Keratinocyte (primary cell): ENCODE results near the gene NCF2. TPM values are rescaled to one million over a fixed set of nuclear protein-coding genes. Genes with fewer than 3 reads are reported as not detected.

ENCODE experiments used
- DNase-seq: peaks from one replicate; pipeline ENCODE4 v3.0.0-alpha.2; 2011; ENCODE audit warnings: low read depth, missing footprints, low spot score
- FAIRE-seq: peaks from 2 replicates; lab custom pipeline; 2011; peaks lifted over from hg19 to GRCh38; lab: Jason Lieb, UNC
- H2AFZ ChIP-seq: 2 replicates; pipeline ENCODE4 v1.6.0; 2012; ENCODE audit warnings: low read length, control low read depth, inconsistent platforms; ENCODE audit not compliant: control insufficient read depth
- H3K27ac ChIP-seq: 2 replicates; pipeline ENCODE4 v1.5.1; 2011; ENCODE audit warnings: low read length; ENCODE audit not compliant: control insufficient read depth, insufficient read depth
- H3K27me3 ChIP-seq: 3 replicates; pipeline ENCODE4 v1.6.0; 2011; ENCODE audit warnings: low read length; ENCODE audit not compliant: control insufficient read depth, insufficient read depth; ENCODE audit errors: extremely low read depth
- H3K36me3 ChIP-seq, 2 experiments: 2 replicates in 1 of 2; 3 replicates in 1 of 2; pipeline ENCODE4 v1.5.1; 2011; ENCODE audit warnings: low read length in 2 of 2, mild to moderate bottlenecking in 1 of 2; ENCODE audit not compliant: control insufficient read depth in 2 of 2, insufficient read depth in 2 of 2; ENCODE audit errors: extremely low read depth in 1 of 2
- H3K4me1 ChIP-seq: 3 replicates; pipeline ENCODE4 v1.5.1; 2011; ENCODE audit warnings: low read length; ENCODE audit not compliant: control insufficient read depth, insufficient read depth; ENCODE audit errors: extremely low read depth
- H3K4me2 ChIP-seq: 3 replicates; pipeline ENCODE4 v1.6.0; 2011; ENCODE audit warnings: low read depth, low read length; ENCODE audit not compliant: control insufficient read depth, insufficient read depth; ENCODE audit errors: extremely low read depth
- H3K4me3 ChIP-seq, 3 experiments: fragments of 200-600 bp in 1 of 3; sonication (generic) in 1 of 3; 2 replicates in 2 of 3; 3 replicates in 1 of 3; pipeline ENCODE4 v1.5.1; 2011 to 2016; ENCODE audit warnings: low read length in 3 of 3, mild to moderate bottlenecking in 3 of 3, control low read depth in 2 of 3, inconsistent platforms in 1 of 3, low read depth in 1 of 3, mixed read lengths in 1 of 3, mixed run types in 1 of 3, moderate library complexity in 1 of 3; ENCODE audit not compliant: control insufficient read depth in 2 of 3, insufficient read depth in 2 of 3; ENCODE audit errors: extremely low read depth in 1 of 3
- H3K79me2 ChIP-seq: 2 replicates; pipeline ENCODE4 v1.6.0; 2012; ENCODE audit warnings: low read length; ENCODE audit not compliant: control insufficient read depth, insufficient read depth
- H3K9ac ChIP-seq: 3 replicates; pipeline ENCODE4 v1.6.0; 2011; ENCODE audit warnings: low read length; ENCODE audit not compliant: control insufficient read depth, insufficient read depth; ENCODE audit errors: extremely low read depth
- H3K9me1 ChIP-seq: 3 replicates; pipeline ENCODE4 v1.6.0; 2011; ENCODE audit warnings: low read length; ENCODE audit not compliant: control insufficient read depth, insufficient read depth; ENCODE audit errors: extremely low read depth
- H3K9me3 ChIP-seq: 2 replicates; pipeline ENCODE4 v1.5.1; 2012; ENCODE audit warnings: low read depth, low read length; ENCODE audit not compliant: control insufficient read depth
- H4K20me1 ChIP-seq: 3 replicates; pipeline ENCODE4 v1.6.0; 2011; ENCODE audit warnings: low read length; ENCODE audit not compliant: control insufficient read depth, insufficient read depth; ENCODE audit errors: extremely low read depth
- CTCF ChIP-seq, 3 experiments: IDR thresholded peaks in 1 of 3; conservative IDR thresholded peaks in 1 of 3; optimal IDR thresholded peaks in 1 of 3; 2 replicates in 2 of 3; 3 replicates in 1 of 3; pipeline versions ENCODE3 to v1.5.1; 2011; ENCODE audit warnings: low read length in 3 of 3, mild to moderate bottlenecking in 3 of 3, moderate library complexity in 2 of 3, control low read depth in 1 of 3, inconsistent platforms in 1 of 3; ENCODE audit not compliant: insufficient read depth in 2 of 3; ENCODE audit errors: extremely low read depth in 1 of 3
- EZH2 ChIP-seq: IDR thresholded peaks from one replicate; pipeline ENCODE4 v1.6.1; 2012; ENCODE audit warnings: inconsistent platforms, mild to moderate bottlenecking, low read length, moderate library complexity
- dilution Hi-C: fragments of 300-500 bp; cut with MboI; formaldehyde crosslinking; loops from one replicate; pipeline ENCODE4 v1.7.0; 2020; ENCODE audit warnings: low sequenced_read_pairs; ENCODE audit not compliant: extremely low pct_ligation_motif_present
- polyA plus RNA-seq, 5 experiments: library from polyadenylated mRNA; depleted of rRNA in 3 of 5; stranded (reverse) in 3 of 5; stranded (forward) in 1 of 5; unstranded in 1 of 5; fragments of >200 nt; gene quantifications; 1 replicate in 1 of 5; 2 replicates in 3 of 5; 3 replicates in 1 of 5; pipeline versions ENCODE4 v1.2.1 to v1.2.3, GENCODE V29; 2011 to 2012; ENCODE audit warnings: missing spikeins in 2 of 5, low read depth in 1 of 5, low replicate concordance in 1 of 5

The NCF2 gene
- polyA plus RNA-seq, 1 donor (not counting 4 experiments of a cell fraction or from before 2014, with no cell fraction given) = 9.2 TPM

DNA sequence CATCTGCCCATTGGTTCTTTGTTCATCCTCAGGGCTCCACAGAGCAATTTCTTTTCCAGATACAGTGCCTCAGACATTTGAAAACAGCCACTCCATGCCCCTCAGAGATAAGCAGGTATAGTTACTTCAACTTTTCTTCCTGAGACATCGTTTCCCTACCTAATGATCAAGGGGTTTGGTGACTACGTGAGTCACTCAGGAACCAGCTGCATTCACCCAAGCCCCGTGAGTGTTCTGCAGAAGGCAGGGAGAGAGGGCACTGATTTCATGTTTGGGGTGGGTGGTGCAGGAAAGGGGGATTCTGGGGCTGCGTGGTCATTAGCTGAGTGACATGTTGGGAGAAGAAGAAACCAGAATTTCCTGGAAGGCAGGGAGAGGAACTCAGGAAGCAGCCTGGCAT lies 25.0 kb downstream of the NCF2 start:
- Histone ChIP-seq H3K4me1 (peaks cover 12% of the 10 kb centered on the region), H3K9me3 (no peaks in the 10 kb centered on the region), H3K4me2 (no peak overlapping the region), H3K9me1 (no peaks in the 10 kb centered on the region), H3K36me3 (peaks cover 0 to 3% of the 10 kb centered on the region in 2 experiments), H3K4me3 (no peak overlapping the region), H3K79me2 (no peaks in the 10 kb centered on the region), H3K9ac (no peak overlapping the region), H4K20me1 (no peaks in the 10 kb centered on the region), H3K27ac (no peak overlapping the region), H2AFZ (no peak overlapping the region), H3K27me3 (no peaks in the 10 kb centered on the region)
- dilution Hi-C loops = no loop called here
- TF ChIP-seq CTCF (optimal IDR thresholded peaks at IDR 0.05 in 1 of 3, IDR thresholded peaks at IDR 0.05 in 1 of 3, conservative IDR thresholded peaks at IDR 0.05 in 1 of 3; ENCODE audit: extremely low read depth in 1 of 3, insufficient read depth in 2 of 3, low read length in 3 of 3) (no peak), EZH2 (no peak)
- no peak for FAIRE-seq
- no peak for DNase-seq

DNA sequence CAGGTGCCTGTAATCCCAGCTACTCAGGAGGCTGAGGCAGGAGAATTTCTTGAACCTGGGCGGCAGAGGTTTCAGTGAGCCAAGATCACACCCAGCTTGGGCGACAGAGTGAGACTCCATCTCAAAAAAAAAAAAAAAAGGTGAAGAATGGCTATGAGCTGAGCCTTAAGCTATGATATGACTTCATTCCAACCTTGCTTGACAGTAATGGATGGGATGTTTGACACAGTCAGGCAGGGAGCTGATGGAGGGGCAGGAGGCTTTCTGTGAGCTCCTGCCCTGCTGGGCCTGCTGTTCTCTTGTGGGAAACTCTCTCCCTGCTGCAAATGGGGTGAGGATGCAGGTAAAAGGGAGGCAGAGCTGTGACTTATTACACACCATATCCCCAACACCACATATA lies 27.6 kb downstream of the NCF2 start:
- TF ChIP-seq CTCF (optimal IDR thresholded peaks at IDR 0.05 in 1 of 3, IDR thresholded peaks at IDR 0.05 in 1 of 3, conservative IDR thresholded peaks at IDR 0.05 in 1 of 3; ENCODE audit: extremely low read depth in 1 of 3, insufficient read depth in 2 of 3, low read length in 3 of 3) = no peak
- TF ChIP-seq EZH2 = no peak
- H3K9me1 ChIP-seq = no peaks in the 10 kb centered on the region
- H3K4me3 ChIP-seq = no peak overlapping the region
- H3K4me1 ChIP-seq = peaks cover 4% of the 10 kb centered on the region
- peaks cover 0 to 6% of the 10 kb centered on the region in 2 experiments for H3K36me3 ChIP-seq
- no peak overlapping the region for H2AFZ ChIP-seq
- no peaks in the 10 kb centered on the region for H3K79me2 ChIP-seq
- H4K20me1 ChIP-seq = no peaks in the 10 kb centered on the region
- no peaks in the 10 kb centered on the region for H3K9me3 ChIP-seq
- H3K27me3 ChIP-seq = no peaks in the 10 kb centered on the region
- dilution Hi-C loops = no loop called here
- FAIRE-seq (no peak), DNase-seq (no peak)
- H3K9ac ChIP-seq = no peak overlapping the region
- no peak overlapping the region for H3K4me2 ChIP-seq
- H3K27ac ChIP-seq = no peak overlapping the region
